KBM-7 (cell line): Measurements from ENCODE around the gene APLN.

Experiments used
- DNase-seq: peaks from one replicate; pipeline ENCODE4 v3.0.0-alpha.2; 2015
- in situ Hi-C: fragments of 300-500 bp; cut with MboI; formaldehyde crosslinking; loops from 2 replicates; pipeline ENCODE4 v1.14.3; 2020; ENCODE audit warnings: low sequenced_read_pairs, low pct_unique_long_range_greater_than_20kb, mixed read lengths

APLN gene

GRCh38 chrX:129647418-129648410, 7.0 kb downstream of the APLN start:
- no peak for DNase-seq
- in situ Hi-C loops, result loop anchor here (25.0 kb wide), 1 partner anchor 90 kb away; the partner anchor contains the start of gene XPNPEP2

DNA sequence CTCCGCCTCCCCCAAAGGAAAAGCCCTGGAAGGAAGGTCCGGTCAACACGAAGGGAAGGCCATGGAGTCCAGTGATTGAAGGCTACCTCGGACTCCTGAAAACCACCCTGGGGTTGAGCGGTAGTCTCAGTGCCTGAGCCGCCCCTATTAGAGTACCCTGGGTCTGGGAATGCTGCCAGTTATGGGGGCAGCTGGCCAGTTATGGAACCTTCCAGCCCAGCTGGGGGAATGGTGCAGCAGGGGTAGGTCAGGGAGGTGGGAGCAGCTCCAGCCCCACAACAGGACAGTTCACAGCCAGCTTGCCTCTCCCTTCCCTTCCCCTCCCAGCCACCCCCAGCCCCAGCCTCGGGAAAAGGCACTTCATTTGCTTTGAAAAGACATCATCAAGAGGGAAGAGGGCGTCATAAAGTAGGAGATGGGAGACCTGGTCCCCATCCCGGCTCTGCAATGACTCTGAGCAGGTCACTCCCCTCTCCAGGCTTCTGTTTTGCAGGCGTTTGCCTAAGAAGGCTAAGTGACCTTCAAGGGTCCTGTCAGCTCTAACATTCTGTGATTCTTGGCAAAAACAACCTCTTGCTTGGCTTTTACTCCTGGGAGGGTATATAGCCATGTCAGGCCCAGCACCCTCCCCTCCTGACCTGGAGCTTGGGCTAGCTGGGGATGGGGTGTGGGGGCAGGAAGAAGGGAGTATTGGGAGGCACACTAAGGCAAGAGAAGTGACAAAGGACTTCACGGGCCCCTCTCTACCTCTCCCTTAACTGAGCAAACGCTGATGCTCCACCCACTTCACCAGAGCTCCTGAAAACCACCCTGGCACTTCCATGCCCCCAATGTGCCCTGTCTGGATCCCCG, 8.0 kb downstream of the APLN start:
- in situ Hi-C loops, result loop anchor here (25.0 kb wide), 1 partner anchor 91 kb away; the partner anchor contains the start of gene XPNPEP2
- no peak for DNase-seq

DNA sequence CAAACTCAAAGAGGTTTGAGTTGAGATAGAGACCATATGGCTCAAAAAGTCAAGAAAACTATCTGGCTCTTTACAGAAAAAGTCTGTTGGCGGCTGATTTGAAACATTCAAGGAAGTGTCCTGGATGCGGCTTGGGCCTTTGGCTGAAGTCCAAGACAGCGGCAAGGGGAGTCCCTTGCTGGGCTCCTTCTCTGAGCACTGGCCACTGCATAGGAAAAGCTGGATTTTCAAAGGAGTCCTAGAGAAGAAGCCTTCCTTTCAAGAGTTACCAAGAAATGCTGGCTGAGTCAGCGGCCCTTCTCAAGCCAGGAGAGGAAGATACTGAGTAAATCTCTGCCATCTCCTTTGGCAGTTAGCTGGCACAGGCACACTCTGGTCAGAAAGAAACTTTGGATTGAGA, 12.1 kb downstream of the APLN start:
- DNase-seq, result no peak
- in situ Hi-C loops, result loop anchor here (25.0 kb wide), 1 partner anchor 95 kb away; the partner anchor contains the start of gene XPNPEP2

DNA sequence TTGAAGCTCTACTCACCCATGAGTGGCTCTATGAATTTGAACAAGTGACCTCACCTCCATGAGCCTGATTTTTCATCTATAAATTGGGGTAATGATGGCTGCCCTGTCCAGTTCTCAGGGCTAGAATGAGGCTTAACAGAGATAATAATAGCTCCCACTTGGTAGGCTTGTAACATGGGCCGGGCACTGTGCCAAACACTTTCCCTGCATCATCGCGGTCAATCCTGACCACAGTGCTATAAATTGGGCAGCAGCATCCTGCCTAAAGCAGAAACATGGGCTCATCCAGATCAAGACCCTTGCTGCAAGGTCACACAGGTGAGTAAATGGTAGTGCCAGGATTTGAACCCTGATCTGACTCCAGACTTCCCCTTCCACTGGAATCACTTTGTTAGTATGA, 12.8 kb downstream of the APLN start:
- DNase-seq, result peak; percentile 41
- in situ Hi-C loops, result loop anchor here (25.0 kb wide), 1 partner anchor 95 kb away; the partner anchor contains the start of gene XPNPEP2

DNA sequence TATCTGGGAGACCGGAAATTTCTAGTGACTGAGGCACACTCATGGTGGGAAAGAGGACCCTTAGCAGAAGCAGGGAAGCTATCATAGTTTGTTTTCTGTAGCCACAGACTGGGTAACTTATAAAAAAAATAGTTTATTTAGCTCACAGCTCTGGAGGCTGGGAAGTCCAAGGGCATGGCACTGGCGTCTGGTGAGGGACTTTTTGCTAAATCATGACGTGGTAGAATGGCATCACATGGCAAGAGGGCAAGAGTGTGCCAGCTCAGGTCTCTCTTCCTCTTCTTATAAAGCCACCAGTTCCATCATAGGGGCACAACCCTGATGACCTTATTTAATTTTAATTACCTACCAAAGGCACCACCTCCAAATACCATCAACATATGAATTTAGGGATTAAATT, 13.3 kb downstream of the APLN start:
- in situ Hi-C loops, result loop anchor here (25.0 kb wide), 1 partner anchor 96 kb away; the partner anchor contains the start of gene XPNPEP2

GRCh38 chrX:129640737-129641136, 14.0 kb downstream of the APLN start:
- no peak for DNase-seq
- in situ Hi-C loops, result loop anchor here (25.0 kb wide), 1 partner anchor 97 kb away; the partner anchor contains the start of gene XPNPEP2

More for the DNA sequence above, 13.3 kb downstream of the APLN start:
- no peak for DNase-seq

GRCh38 chrX:129638917-129639316, 15.8 kb downstream of the APLN start:
- DNase-seq, result no peak
- in situ Hi-C loops, result loop anchor here (25.0 kb wide), 1 partner anchor 98 kb away; the partner anchor contains the start of gene XPNPEP2

- peak; percentile 88 for DNase-seq
- in situ Hi-C loops, result loop anchor here (25.0 kb wide), 1 partner anchor 100 kb away; the partner anchor contains the start of gene XPNPEP2
These were observed 17.3 kb downstream of the APLN start for GRCh38 chrX:129637217-129638109.

GRCh38 chrX:129636175-129636681, 18.5 kb downstream of the APLN start:
- in situ Hi-C loops, result loop anchor here (25.0 kb wide), 1 partner anchor 101 kb away; the partner anchor contains the start of gene XPNPEP2

DNA sequence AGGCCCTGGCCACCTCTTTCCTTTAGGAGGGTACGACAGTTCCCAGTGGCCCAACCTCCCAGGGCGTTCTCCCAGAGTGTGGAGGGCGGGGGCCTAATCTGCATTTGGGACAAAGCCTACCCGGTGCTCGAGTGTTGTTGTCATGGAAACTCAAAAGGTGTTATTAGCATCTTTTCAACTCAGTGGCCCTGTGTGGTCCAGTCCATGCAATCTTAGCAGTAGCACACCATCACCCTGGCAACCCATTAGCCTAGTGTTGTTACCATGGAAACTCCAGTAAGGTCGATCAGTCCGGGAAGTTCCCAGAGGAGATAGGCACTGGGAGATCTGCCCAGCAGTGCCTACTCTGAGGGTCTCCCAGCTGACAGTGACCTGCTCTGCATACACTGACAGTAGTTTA, 20.2 kb downstream of the APLN start:
- in situ Hi-C loops, result loop anchor here (25.0 kb wide), 1 partner anchor 103 kb away; the partner anchor contains the start of gene XPNPEP2
- no peak for DNase-seq

More at GRCh38 chrX:129636175-129636681, 18.5 kb downstream of the APLN start:
- no peak for DNase-seq

GRCh38 chrX:129632443-129632842, 22.3 kb downstream of the APLN start:
- in situ Hi-C loops, result loop anchor here (25.0 kb wide), 1 partner anchor 105 kb away; the partner anchor contains the start of gene XPNPEP2
- DNase-seq, result no peak

DNA sequence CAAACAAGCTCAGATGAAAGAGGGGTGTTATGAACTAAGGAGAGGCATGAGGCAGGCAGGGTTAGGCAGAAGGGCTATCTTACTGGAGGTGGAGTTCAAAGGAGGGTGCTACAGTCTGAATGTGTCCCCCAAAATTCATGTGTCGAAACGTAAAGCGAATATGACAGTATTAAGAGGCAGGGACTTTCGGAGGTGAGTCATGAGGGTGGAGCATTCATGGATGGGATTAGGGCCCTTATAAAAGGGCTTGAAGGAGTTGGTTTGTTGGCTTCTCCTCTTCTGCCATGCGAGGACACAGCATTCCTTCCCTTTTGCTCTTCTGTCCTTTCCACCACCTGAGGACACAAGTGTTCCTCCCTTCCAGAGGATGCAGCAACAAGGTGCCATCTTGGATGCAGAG, 22.9 kb downstream of the APLN start:
- no peak for DNase-seq
- in situ Hi-C loops, result loop anchor here (25.0 kb wide), 1 partner anchor 105 kb away; the partner anchor contains the start of gene XPNPEP2

DNA sequence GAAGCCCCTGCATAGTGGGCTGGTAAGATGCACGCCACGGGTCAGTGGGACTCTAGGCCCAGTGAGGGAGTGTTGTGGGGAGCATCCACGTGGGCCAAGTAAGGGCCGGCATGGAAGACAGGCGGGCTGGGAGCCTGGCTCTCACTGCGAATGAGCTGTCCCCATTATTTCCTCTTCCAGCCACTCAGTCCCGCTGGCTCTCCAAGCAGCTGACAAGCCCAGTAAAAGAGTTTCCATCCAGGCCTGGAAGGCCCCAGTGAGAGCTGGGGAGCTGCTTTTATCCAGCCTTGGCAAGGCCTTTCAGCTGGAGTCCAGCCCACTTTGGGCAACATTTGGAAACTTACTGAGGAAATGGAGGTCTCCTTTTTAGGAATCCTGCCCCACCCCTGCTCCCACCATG, 24.9 kb downstream of the APLN start:
- in situ Hi-C loops, result loop anchor here (25.0 kb wide), 1 partner anchor 107 kb away; the partner anchor contains the start of gene XPNPEP2
- DNase-seq, result no peak

DNA sequence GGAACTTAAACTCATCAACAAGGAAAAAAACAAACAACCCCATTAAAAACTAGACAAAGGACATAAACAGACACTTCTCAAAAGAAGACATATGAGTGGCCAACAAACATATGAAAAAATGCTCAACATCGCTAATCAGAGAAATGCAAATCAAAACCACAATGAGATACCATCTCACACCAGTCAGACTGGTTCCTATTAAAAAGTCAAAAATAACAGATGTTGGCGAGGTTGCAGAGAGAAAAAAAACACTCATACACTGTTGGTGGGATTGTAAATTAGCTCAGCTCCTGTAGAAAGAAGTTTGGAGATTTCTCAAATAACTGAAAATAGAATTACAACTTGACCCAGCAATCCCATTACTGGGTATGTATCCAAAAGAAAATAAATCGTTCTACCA, 28.7 kb downstream of the APLN start:
- in situ Hi-C loops, result loop anchor here (25.0 kb wide), 1 partner anchor 111 kb away; the partner anchor contains the start of gene XPNPEP2
- no peak for DNase-seq

DNA sequence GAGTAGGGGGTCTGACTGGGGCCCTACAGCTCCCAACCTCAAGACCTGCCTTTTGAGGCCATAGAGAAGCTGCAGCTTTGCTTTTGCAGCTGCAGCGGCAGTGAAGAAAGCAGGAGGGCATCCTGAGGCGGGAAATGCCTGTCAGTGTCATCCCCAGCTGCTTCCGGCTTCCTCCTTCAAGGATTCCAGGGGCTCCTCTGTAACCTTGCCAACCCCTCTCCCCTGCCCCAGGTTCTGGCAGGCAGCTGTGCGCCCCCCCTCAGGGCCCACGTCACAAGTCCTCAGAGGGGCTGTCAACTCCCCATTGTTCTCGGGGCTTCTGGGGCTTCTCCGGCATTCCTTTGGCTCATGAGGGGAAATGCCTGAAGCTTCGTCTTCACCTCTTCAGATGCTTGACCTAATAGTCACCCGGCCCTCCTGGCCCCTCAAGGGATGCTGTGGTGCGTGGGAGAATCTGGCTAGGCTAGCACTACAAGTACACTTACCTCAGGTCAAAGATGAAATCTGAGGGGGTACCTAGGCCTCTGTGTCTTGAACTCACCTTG, 31.9 kb downstream of the APLN start:
- DNase-seq, result no peak
- in situ Hi-C loops, result no loop called here

DNA sequence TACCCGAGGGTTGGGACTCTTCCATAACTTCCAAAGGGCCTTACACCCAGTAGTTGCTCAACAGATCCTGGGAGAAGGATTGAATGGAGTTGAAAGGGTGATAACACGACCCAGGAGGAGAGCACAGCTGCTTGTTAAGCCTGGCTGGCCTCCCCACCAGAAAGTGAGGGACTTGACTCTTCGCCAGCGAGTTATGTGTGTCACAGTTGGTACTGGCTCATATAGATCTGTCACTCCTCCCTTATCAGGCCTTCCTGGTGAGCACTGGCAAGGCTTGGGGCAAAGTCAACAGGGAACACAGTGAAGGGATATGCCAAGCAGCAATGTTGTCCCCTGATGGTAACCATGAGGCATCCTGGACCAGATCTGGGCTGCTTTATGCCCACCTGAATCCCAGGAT, 35.8 kb downstream of the APLN start:
- in situ Hi-C loops, result no loop called here
- DNase-seq, result no peak

- in situ Hi-C loops, result no loop called here
- DNase-seq, result no peak
These were observed 37.3 kb downstream of the APLN start for GRCh38 chrX:129617420-129617819.
